Transverse colon (tissue), 4 donors: ENCODE measurements around the gene TAF3. TPM values are rescaled to one million over a fixed set of nuclear protein-coding genes. Genes with fewer than 3 reads are reported as not detected.
A peak's percentile ranks its signal among the peaks of the same experiment; 100 is the strongest.

Source experiments
- DNase-seq: peaks from one replicate; pipeline ENCODE4 v3.0.0-alpha.2; 2019
- H3K27ac ChIP-seq, 4 donors: fragments of 200-600 bp; sonication (generic); 2 replicates each; pipeline ENCODE4 v1.5.1; 2016 to 2018; ENCODE audit warnings: inconsistent platforms in 4 of 4
- H3K27me3 ChIP-seq: fragments of 200-600 bp; sonication (generic); 2 replicates; pipeline ENCODE4 v1.5.1; 2017; ENCODE audit warnings: inconsistent platforms
- H3K36me3 ChIP-seq, 4 donors: fragments of 200-600 bp; sonication (generic); 2 replicates each; pipeline ENCODE4 v1.5.1; 2017 to 2019; ENCODE audit warnings: inconsistent platforms in 4 of 4
- H3K4me1 ChIP-seq, 4 donors: fragments of 200-600 bp; sonication (generic); 2 replicates each; pipeline ENCODE4 v1.5.1; 2017 to 2020; ENCODE audit warnings: inconsistent platforms in 4 of 4
- H3K4me3 ChIP-seq, 4 donors: fragments of 200-600 bp; sonication (generic); 1 replicate in 1 of 4; 2 replicates in 3 of 4; pipeline versions ENCODE4 v1.5.1 to v1.6.1; 2017 to 2019; ENCODE audit warnings: inconsistent platforms in 4 of 4
- H3K9me3 ChIP-seq, 2 donors: fragments of 200-600 bp; sonication (generic); 2 replicates each; pipeline ENCODE4 v1.5.1; 2017 to 2019; ENCODE audit warnings: inconsistent platforms in 2 of 2
- EP300 ChIP-seq: sonication (generic); formaldehyde crosslinking; IDR thresholded peaks from one replicate; pipeline ENCODE4 v1.6.1; 2017; ENCODE audit warnings: antibody characterized with exemption, low read depth
- POLR2A ChIP-seq: fragments of 450-650 bp; IDR thresholded peaks from one replicate; pipeline ENCODE4 v1.6.1; 2016; ENCODE audit warnings: antibody characterized with exemption, mild to moderate bottlenecking, moderate library complexity
- POLR2AphosphoS5 ChIP-seq, 3 donors: sonication (generic); formaldehyde crosslinking; IDR thresholded peaks; one replicate each; pipeline ENCODE4 v1.6.1; 2016; ENCODE audit warnings: antibody characterized with exemption in 3 of 3
- WGBS, 2 donors: methylation state at CpG; one replicate each; pipeline ENCODE4 v1.1.5; 2018; ENCODE audit warnings: low coverage in 1 of 2; 5-methylcytosine and 5-hydroxymethylcytosine counted together
- in situ Hi-C, 4 donors: fragments of 200-750 bp; cut with MboI; loops; one replicate each; pipeline versions ENCODE4 v1.15.0 to v1.15.1; 2017; ENCODE audit warnings: low sequenced_read_pairs in 3 of 4, low pct_ligation_motif_present in 1 of 4, low pct_unique_long_range_greater_than_20kb in 1 of 4
- intact Hi-C: fragments of 100-400 bp; cut with DNase I; formaldehyde crosslinking; loops from one replicate; pipeline ENCODE4 v1.15.1; 2023; ENCODE audit warnings: low total_unique reads
- total RNA-seq, 4 donors: library from RNA; depleted of rRNA; stranded (reverse); fragments of >200 nt; gene quantifications; one replicate each; pipeline ENCODE4 v1.1.0, GENCODE V29; 2016
- TF ChIP-seq, protein P1 (sequence below), 5 experiments: fragments of 200-600 bp in 3 of 5; fragments of 450-650 bp in 2 of 5; sonication (generic) in 3 of 5; IDR thresholded peaks; 1 replicate in 2 of 5; 2 replicates in 3 of 5; pipeline ENCODE4 v1.5.1; 2016 to 2017; ENCODE audit warnings: antibody characterized with exemption in 5 of 5, inconsistent platforms in 3 of 5, mild to moderate bottlenecking in 2 of 5, moderate library complexity in 1 of 5

TAF3 gene
- total RNA-seq, 4 donors from 2014 or later, result 4.8 to 35.6 (median 9.6) TPM

DNA sequence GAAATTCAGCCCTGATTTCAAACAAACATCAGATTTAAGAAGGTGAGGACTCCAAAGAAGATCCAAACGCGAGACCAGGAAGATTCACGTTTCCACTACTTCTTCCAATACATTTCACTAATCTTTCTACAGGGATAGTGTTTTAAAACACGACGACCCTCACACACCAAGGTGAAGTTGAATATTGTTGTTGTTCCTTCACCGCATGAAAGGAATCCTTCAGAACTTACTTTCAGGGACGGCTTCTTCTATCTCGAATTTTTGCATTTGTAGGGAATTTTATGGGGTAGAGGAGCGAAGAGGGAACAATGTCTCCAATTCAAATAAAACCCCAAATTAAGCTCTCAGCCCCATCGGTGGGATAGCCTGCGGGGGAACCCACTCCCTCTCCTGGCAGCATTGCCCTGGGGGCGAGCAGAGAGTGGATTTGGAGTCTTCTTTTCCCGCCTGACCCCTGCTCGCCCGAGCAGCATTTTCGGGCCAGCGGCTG is 234.7 kb downstream of the TAF3 start:
- H3K27ac ChIP-seq, result no peak overlapping the region
- intact Hi-C loops, result no loop called here
- no peaks in the 10 kb centered on the region for H3K9me3 ChIP-seq
- no peaks in the 10 kb centered on the region for H3K36me3 ChIP-seq
- H3K4me1 ChIP-seq, result peaks cover 27 to 73% (median 60%) of the 10 kb centered on the region in 4 donors
- DNase-seq, result no peak
- TF ChIP-seq POLR2A (no peak), EP300 (no peak)
- TF ChIP-seq, protein P1, sequence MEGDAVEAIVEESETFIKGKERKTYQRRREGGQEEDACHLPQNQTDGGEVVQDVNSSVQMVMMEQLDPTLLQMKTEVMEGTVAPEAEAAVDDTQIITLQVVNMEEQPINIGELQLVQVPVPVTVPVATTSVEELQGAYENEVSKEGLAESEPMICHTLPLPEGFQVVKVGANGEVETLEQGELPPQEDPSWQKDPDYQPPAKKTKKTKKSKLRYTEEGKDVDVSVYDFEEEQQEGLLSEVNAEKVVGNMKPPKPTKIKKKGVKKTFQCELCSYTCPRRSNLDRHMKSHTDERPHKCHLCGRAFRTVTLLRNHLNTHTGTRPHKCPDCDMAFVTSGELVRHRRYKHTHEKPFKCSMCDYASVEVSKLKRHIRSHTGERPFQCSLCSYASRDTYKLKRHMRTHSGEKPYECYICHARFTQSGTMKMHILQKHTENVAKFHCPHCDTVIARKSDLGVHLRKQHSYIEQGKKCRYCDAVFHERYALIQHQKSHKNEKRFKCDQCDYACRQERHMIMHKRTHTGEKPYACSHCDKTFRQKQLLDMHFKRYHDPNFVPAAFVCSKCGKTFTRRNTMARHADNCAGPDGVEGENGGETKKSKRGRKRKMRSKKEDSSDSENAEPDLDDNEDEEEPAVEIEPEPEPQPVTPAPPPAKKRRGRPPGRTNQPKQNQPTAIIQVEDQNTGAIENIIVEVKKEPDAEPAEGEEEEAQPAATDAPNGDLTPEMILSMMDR (IDR thresholded peaks at IDR 0.05), result peak in 2 of 5 experiments; percentile 62 to 63
- in situ Hi-C loops, result no loop called here
- 11 to 20% methylated on average over 3 to 16 of the region's 17 CpGs for WGBS, 2 donors
- peaks cover 100% of the 10 kb centered on the region for H3K27me3 ChIP-seq
- peak overlapping the region in 1 of 4 donors; percentile 63 for H3K4me3 ChIP-seq

DNA sequence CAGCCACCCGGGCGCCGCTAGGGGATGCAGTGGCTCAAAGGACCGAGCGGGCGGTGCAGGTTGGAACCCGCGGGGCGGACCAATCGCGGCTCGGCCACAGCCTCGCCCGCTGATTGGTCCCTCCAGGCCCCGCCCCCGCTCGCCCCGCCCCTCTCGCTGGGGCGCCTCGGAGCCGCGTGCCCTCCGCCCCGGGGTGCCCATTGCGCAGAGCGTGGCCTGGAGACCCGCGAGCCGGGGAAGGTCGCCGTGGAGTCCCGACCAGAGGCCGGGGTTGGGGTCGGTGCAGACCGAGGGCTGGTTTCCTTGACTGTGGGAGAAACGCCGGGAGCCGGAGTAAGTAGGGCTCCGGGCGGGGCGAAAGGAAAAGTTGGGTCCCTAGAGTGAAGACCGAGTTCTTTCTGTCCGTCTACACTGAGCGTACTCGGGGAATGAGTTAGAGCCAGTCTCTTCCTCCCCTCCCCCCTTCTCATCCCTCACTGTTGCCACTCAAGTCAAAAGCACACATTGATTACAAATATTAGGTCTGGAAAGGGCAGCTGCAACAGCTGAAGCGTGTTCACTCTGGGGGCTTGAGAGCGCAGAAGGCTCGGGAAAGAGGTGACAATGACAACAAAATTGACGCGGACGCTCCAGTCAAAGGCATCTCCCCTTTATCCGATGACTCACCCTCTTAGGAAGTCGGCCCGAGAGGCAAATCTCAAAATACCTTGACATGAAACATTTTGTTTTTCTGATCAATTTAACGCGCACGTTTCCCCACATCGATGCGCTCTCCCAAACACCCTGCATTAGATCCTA is 235.3 kb downstream of the TAF3 start:
- Histone ChIP-seq H3K27me3 (peaks cover 100% of the 10 kb centered on the region), H3K4me3 (peak overlapping the region in 3 of 4 donors; percentile 30 to 63 (median 43)), H3K9me3 (no peaks in the 10 kb centered on the region), H3K36me3 (no peaks in the 10 kb centered on the region), H3K4me1 (peaks cover 27 to 73% (median 60%) of the 10 kb centered on the region in 4 donors), H3K27ac (peak overlapping the region in 1 of 4 donors; percentile 17)
- peak; percentile 83 for DNase-seq
- intact Hi-C loops, result no loop called here
- TF ChIP-seq, protein P1 (IDR thresholded peaks at IDR 0.05), result peak in 3 of 5 experiments; percentile 62 to 74 (median 72)
- no peak for TF ChIP-seq POLR2AphosphoS5 (IDR thresholded peaks at IDR 0.05)
- WGBS, 2 donors, result 0 to 6% methylated on average over 5 to 39 of the region's 60 CpGs
- in situ Hi-C loops, result no loop called here

- H3K27me3 ChIP-seq, result peaks cover 100% of the 10 kb centered on the region
- peaks cover 27 to 68% (median 60%) of the 10 kb centered on the region in 4 donors for H3K4me1 ChIP-seq
- H3K9me3 ChIP-seq, result no peaks in the 10 kb centered on the region
- peak overlapping the region in 2 of 4 donors; percentile 14 to 63 for H3K27ac ChIP-seq
- peak overlapping the region in 3 of 4 donors; percentile 30 to 63 (median 43) for H3K4me3 ChIP-seq
- in situ Hi-C loops, result no loop called here
- no peaks in the 10 kb centered on the region for H3K36me3 ChIP-seq
- TF ChIP-seq, protein P1 (IDR thresholded peaks at IDR 0.05), result no peak
- no peak for TF ChIP-seq EP300
- TF ChIP-seq POLR2A, result no peak
- no peak for TF ChIP-seq POLR2AphosphoS5 (IDR thresholded peaks at IDR 0.05)
- no peak for DNase-seq
- WGBS, 2 donors, result 0 to 1% methylated on average over 2 to 8 of the region's 25 CpGs
- intact Hi-C loops, result no loop called here
Measured at GRCh38 chr10:8054244-8054493, 235.9 kb downstream of the TAF3 start.

DNA sequence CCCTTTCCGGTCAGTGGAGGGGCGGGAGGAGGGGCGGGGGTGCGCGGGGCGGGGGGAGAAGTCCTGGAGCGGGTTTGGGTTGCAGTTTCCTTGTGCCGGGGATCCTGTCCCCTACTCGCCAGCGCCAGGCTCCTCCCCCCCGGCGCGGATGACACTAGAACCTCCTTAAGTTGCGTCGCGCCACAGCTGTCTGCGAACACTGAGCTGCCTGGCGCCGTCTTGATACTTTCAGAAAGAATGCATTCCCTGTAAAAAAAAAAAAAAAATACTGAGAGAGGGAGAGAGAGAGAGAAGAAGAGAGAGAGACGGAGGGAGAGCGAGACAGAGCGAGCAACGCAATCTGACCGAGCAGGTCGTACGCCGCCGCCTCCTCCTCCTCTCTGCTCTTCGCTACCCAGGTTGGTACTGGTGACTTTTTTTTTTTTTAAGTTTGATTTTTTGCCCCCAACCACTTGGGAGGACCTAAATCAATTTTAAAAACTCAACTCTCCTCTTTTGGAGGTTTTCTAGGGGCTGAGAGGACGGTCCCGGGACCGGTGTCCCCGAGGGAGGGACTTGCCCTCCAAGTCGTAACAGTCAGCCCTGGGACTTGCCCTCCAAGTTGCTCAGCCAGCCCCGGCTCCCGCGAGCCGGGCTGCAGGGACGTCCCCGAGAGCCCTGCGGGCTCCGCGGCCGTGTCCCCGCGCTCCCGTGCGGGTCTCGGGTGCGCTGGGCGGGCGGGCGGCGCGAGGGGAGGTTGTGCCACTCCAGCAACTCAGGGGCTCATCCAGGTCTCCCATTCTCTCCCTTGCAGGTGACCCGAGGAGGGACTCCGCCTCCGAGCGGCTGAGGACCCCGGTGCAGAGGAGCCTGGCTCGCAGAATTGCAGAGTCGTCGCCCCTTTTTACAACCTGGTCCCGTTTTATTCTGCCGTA is 236.4 kb downstream of the TAF3 start, which contains the start of gene GATA3:
TSS of gene GATA3 (plus strand) at position 195 of the 914 bp plus-strand sequence. CDS start 968 bp downstream, outside the sequence.
- 3% methylated on average over 58 of the region's 65 CpGs; no CpG with 5 or more reads in 1 of the 2 donors for WGBS, 2 donors
- DNase-seq, result peak; percentile 57
- intact Hi-C loops (no loop called here), in situ Hi-C loops (no loop called here)
- peaks cover 27 to 63% (median 55%) of the 10 kb centered on the region in 4 donors for H3K4me1 ChIP-seq
- peak within 1 kb of the TSS in 3 of 4 donors; percentile 30 to 63 (median 43) for H3K4me3 ChIP-seq
- peaks cover 100% of the 10 kb centered on the region for H3K27me3 ChIP-seq
- H3K9me3 ChIP-seq, result no peaks in the 10 kb centered on the region
- TF ChIP-seq POLR2AphosphoS5 (IDR thresholded peaks at IDR 0.05) (peak in 2 of 3 donors; percentile 14), EP300 (no peak)
- H3K27ac ChIP-seq, result peak within 1 kb of the TSS; percentile 36 to 63 (median 47)
- H3K36me3 ChIP-seq, result no peaks in the 10 kb centered on the region
